G401.6 (cell line): ENCODE results near the gene TRPM8.
"Not testable (repeated sequence)": the region's sequence is repeated elsewhere in the genome, so short reads cannot be mapped to it uniquely, and the experiment has no call there.

Experiments
- FAIRE-seq: peaks from 2 replicates; lab custom pipeline; 2012; peaks lifted over from hg19 to GRCh38; lab: Jason Lieb, UNC

Gene TRPM8

DNA sequence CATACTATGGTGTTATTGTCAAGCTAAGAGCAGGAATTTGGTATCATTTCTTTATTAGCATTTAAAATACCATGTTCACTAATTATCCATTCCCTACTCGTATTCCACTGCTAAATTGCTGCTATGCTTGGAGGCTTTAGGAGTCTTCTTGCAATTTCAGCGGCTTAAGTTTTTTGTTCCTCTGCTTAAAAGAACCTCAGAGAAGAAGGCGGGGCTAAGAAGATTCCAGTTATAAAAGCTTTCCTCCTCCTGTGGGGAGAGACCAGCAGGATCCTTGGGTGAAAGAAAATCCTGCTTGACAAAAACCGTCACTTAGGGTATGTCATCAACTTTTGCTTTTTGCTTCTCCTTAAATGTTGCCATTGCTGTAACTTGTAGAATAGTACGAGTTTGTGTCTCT is at the start of gene TRPM8:
TSS of gene TRPM8 (plus strand) at position 258 of the 400 bp plus-strand sequence. CDS start 9,165 bp downstream, outside the sequence.
- FAIRE-seq, result no peak

DNA sequence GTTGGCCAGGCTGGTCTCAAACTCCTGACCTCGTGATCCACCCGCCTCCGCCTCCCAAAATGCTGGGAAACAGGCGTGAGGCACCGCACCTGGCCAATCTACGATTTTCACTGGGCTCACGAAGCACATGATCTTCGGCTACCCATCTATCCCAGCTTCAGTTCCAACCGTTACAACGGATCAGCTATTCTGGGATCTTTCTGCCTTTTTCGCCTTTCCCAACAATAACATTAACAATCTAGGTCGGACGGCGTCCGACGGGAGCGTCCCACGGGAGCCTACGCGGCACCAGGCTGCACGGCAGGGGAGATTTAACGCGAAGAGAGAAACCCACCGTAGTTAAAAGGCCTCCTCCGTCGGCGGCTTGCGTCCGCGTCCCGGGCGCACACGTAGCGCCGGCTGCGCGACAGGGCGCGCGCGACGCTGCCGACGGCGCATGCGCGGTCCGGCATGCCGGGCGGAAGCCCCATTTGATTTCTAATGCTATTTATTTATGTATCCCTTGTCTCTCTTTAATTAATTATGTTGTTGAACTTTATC is 49.1 kb upstream of the TRPM8 start, which contains the start of gene MSL3B:
TSS of gene MSL3B (minus strand) at position 394 of the 540 bp plus-strand sequence.
- FAIRE-seq, result no peak

DNA sequence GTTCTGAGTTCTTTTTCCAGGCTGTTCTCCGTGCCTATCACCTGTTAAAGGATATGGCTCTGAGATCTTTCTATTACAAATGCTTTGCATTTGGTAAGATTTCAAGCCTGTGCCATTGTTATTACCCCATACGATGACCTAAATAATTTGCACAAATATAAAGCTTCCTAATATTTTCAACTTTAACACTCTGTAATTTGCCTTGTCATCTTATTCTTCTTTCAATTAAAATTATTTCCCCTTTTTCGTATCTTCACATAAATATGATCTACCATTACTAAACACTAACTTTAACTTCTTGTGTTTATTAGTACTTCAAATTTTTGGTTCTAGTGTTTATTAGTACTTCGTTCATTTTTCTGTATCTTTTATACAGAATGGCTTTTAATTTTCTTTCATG is 45.7 kb upstream of the TRPM8 start:
- FAIRE-seq, result peak; percentile 30

DNA sequence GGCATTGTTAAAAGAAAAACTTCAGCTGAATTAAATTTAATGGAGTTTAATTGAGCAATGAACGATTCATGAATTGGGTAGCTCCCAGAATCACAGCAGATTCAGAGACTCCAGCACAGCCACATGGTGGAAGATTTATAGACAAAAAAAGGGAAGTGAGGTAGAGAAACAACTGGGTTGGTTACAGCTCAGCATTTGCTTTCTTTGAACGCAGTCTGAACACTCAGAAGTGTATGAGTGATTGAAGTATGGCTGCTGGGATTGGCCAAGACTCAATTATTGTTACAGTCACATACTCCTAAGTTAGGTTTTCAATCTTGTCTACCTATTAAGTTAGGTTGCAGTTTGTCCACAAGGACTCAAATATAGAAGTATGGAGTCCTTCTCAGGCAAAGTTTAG is 45.0 kb upstream of the TRPM8 start:
- not testable (repeated sequence) for FAIRE-seq

DNA sequence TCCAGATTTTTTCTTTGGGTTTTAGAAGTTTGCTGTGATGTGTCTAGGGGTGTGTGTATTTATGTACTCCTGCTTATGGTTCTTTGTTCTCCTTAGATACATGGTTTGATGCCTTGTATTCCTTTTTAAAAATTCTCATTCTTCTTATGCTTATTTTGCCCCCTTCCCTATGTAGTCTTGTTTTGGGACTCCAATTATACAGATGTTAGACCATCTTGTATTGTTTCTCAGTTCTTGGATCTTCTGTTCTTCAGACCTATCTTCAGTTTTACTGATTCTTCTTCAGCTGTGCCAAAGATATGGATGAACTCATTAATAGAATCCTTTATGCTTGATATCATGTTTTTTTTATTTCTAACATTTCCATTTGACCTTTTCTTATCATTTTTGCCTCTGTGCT is 34.8 kb upstream of the TRPM8 start:
- FAIRE-seq, result no peak

DNA sequence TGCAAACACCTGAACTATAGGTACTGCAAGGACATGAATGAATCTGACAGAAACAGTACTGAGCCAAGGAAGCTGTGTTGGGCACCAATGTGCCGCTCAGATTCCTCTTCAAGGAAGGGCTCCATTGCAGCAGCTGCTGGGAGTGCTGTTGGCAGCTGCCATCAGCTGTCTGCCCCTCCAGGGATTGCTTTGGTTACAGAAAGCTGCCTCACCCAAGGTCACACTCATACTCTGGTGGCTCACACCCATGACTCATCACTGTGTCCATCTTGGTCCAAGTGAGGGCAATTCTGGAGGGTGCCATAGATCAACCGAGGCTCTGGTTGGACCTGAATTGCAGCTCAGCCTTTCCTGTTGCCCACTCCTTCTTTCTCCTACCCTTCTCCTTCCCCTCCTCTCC is 24.4 kb upstream of the TRPM8 start:
- FAIRE-seq, result no peak

DNA sequence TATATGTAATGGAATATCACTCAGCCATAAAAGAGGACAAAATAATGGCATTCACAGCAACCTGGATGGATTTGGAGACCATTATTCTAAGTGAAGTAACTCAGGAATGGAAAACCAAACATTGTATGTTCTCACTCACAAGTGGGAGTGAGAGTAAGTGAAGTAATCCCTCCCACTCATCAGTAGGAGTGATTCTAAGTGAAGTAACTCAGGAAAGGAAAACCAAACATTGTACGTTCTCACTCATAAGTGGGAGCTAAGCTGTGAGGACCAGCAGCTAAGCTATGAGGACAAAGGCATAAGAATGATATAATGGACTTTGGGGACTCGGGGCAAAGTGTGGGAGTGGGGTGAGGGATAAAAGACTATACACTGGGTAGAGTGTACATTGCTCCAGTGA is 20.9 kb upstream of the TRPM8 start:
- not testable (repeated sequence) for FAIRE-seq

DNA sequence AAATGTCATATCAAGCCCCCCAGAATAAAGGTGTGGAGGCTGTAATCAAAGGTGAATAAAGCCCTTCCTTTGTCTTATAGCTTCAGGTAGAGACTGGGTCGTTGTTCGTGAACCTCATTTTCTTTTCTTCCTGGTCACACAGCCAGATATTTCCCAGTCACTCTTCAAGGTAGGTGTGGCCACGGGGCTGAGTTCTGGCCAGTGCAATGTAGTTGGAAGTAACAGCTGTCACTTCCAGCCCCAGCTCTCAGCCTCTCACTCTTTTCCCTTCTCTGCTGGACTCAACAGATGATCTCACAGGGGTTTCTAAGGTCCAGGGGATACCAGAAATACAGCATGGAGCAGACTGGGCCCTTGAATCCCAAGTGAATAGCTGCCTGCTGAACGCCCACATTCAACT is 15.8 kb upstream of the TRPM8 start:
- FAIRE-seq, result no peak

DNA sequence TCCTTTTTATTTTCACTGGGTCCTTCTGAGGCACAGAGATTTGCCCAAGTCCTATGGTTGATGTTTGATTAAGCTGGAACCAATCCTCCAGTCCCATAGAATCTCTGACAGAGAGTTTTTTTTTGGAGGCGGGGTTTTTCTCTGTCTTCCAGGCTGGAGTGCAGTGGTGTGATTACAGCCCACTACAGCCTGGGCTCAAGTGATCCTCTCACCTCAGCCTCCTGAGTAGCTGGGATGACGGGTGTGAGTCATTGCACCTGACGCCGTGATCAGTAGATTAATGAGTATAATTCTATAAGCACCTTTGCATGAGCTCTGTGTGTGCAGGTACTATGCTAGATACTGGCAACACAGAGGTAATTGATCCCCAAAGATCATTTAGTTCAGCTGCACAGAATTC is 15.3 kb upstream of the TRPM8 start:
- no peak for FAIRE-seq

DNA sequence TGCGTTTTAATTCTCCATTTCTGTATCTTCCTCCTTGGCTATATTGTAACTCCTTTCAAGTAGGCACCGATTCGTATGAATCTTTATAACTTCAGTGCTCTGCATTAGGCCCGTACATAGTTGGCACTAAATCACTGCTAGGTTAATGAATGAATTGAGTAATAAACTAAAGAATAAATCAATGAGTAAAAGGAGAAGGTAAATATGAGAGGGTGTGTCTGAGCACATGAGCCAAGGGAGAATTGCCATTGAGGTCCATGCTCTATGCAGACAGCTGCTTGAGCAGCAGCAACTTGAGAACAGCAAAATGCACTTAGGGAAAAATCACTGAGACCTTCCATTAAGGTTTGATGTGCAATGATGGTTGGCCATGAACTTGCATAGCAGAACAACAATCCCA is 11.2 kb upstream of the TRPM8 start:
- FAIRE-seq, result no peak

DNA sequence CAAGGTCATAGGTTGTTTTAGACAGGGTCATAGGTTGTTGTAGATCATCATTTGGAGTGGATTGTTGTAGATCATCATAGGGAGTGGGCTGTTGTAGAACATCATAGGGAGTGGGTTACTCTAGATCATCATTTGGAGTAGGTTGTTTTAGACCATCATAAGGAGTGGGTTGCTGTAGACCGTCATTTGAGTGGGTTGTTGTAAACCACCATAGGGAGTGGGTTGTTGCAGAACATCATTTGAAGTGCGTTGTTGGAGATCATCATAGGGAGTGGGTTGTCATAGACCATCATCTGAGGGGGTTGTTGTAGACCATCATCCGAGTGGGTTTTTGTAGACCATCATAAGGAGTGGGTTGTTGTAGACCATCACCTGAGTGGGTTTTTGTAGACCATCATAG is 9.5 kb upstream of the TRPM8 start:
- FAIRE-seq, result no peak

DNA sequence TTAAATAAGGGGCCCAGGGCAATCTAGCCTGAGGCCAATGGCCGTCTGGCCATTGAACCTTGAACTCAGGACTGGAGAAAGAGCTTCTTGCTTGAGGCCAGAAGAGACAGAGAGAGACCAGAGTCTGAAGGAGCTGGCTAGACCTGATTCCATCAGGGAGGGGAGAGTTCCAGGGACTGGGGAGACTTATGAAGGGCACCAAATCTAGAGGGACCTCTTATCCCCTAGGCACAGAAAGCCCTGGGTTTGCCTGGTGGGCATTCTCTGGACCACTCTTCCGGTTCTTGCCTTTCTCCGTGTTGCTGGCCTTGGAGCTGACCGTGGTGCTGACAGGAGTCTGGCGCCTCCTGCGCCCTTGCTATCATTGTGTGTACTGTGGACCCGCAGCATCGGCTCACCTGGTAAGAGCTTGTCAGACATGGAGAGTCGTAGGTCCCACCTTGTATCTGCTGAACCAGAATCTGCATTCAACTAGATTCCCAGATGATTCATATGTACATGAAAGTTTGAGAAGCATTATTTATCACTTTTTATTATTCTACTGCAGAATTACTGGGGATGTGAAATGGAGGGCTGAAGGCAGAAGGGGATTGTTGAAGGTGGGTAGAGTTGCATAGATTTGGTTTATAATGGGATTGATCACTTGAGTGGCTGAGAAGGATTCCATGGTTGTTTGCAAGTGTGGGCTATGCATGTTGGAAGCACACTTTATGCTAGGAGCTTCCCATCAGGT is 4.3 kb upstream of the TRPM8 start:
- FAIRE-seq, result no peak

DNA sequence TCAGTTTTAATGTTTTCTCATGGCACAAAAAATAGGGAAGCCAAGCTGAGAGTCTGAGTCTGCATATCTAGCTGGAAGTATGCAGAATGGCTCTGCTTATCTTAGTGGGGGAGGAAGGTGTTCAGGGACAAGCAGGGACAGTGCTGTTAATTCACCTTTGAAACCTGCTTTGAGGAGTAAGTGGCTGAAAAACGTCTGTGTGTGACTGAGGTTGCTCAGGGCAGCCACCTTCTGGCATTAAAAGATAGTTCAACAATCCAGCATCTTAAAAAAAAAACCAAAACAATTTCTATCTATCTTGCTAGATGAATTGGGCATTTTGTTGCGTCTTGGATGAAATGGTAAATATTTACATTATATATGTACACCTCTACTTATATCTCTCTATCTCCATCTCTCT is 2.0 kb upstream of the TRPM8 start:
- no peak for FAIRE-seq

DNA sequence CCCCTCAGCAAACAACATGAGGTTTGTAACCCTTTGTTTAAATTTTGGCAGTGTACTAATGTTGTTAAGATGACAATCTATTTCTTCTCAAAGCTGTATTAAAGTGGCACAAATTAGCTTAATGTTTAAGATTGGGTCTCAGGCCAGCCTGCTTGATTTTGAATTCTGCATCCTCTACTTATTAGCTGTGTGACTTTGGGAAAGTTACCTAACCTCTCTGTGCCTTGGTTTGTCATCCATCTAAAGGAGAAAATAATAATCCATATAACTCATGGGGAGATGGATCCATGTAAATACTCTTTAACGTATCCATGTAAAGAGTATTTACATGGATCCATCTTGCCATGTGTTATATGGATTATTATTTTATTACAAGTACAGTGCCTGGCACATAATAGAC is 2.1 kb downstream of the TRPM8 start:
- no peak for FAIRE-seq

DNA sequence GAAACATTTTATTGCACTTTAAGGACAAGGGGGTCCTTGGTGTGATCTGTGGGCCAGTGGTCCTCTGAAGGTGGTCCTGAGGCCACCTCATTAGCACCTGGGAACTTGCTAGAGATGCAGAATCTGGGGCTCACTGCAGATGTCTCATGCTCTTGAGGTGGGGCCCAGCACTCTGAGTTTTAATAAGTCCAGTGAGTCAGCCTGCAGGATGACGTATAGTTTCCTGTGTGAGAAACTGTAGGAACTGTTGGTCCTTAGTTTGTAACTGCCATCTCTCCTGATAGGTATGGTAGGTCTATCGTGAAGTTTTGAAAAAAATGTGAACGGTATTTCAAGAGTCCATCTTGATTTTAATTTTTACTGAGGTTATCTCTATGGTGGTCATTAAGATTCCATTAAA is 2.8 kb downstream of the TRPM8 start:
- no peak for FAIRE-seq

DNA sequence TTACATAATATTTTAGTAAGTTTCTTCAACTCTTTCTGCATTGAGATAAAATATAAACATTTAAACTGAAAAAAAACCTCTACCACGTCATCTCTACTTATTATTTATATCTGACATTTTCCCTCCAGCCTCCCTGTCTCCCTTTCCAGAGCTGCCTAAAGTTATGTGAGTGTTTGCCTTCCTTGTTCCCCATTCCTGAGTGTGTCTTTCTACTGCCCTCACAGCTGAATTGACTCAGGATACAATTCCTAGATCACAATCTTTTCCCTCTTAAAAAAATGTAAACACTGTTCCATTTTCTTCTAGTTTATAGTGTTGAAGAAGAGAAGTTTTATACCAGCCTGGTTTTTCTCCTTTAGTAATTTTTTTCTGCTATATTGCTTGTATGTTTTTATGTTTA is 5.3 kb downstream of the TRPM8 start:
- no peak for FAIRE-seq

DNA sequence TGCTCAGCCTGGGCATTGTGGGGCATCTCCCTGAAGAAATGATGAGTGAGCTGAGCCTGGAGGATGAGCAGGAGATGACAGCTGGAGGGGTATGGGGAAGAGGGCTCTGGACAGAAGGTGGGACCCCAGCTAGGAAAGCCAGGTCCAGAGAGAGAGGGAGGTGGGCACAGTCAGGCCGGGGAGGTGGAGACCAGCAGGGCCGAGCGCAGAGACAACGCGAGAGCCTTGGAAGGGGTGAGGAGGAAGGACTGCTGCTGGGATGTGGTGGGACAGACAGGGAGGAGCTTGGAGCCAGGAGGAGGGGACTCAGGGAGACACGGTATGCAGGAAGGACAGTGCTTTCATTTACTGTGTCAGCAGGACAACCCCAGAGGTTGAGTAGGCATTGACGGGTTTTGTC is 8.2 kb downstream of the TRPM8 start:
- FAIRE-seq, result no peak

DNA sequence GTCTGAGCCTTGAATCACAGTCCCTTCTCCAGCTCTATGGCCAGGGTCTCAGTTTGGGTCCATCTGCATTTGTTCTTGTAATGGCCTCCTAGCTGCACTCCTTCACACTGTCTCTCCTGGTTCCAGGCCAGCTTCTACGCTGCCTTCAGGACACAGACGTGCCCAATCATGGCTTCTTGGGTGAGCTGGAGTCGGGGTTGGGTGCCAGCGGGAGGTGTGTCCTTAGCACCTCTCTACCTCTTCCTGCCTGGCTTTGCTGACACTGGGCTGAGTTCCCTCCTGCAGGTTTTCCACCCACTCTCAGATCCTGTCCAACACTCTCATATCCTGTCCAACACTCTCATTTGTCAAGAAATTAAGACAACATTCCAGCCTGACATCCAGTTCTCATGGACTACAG is 9.6 kb downstream of the TRPM8 start:
- FAIRE-seq, result no peak

DNA sequence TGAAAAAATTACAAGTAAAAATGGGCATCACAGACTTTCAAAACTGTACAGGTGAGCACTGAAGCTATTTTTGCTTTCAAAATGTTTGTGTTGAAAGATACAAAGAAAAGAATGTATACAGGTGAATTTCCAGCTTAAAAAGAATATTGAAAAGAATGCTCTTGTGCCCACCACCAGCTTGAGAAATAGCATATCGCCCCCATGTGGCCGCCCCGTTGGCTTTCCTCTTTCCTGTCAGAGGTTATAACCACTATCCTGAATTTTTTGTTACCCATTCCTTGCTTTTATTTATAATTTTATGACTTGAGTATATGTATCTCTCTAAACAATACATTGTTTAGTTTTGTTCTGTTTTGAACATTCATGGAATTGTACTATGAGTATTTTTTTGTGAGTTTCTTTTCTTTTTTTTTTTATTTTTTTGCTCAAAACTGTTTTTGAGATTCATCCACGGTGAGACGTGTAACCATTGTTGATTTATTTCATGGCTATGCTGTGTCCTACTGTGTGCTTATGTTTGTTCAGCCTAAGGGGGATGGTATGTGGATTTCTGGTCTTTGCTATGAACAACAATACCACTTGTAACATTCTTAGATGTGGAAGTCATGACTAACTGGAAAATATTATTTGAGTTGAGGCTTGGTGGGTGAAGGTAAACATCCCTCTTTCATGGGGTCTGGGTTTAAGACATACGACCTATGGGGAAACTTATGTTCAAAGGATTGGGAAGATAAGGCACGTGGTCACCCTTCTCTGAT is 11.6 kb downstream of the TRPM8 start:
- peak; percentile 47 for FAIRE-seq

DNA sequence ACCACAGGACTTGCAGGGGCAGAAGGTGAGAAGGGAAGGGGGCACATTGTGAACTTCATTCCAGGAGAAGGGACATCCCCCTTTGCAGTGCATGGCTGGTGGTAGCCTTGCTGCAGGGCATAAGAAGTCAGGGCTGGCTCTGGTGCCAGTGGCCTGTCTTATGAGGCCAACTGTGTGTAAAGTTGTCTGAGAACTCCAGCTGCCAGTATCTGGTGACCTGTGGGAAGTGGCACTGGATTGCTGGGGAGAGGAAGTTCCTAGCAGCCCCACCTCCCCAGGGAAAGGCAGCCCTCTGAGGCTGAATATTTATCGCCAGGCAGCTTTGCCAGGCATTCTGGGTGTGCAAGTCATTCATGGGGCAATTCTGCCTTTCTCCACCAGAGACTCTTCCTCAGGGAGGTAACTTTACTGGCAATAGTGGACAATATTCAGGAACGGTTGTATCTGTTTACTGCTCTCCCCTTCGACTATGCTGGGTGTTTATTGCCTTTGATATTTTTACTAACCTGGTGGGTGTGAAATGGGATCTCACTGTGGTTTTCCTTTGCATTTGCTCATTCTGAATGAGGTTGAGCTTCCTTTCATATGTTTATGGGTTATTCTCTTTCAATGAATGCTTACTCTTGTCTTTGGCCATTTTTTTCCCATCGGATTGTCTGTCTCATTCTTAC is 12.3 kb downstream of the TRPM8 start:
- no peak for FAIRE-seq

DNA sequence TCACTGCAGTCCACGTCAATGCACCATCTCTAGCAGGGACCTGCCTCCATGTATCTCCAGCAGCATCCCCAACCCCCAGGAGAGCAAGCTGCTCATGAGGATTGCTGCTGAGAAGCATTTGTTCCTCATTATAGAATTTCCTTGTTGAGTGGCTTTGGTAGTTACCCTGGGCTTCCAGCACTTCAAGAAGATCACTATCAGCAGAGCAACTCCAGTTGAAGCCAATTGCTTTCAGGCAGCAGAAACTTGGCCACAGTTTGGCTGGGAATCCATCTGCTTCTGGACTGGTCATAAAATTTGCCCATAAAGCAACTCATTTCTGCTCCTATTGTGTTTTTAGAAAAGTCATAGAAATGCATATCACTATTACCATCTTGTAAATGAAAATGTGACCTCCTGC is 17.4 kb downstream of the TRPM8 start:
- FAIRE-seq, result no peak

DNA sequence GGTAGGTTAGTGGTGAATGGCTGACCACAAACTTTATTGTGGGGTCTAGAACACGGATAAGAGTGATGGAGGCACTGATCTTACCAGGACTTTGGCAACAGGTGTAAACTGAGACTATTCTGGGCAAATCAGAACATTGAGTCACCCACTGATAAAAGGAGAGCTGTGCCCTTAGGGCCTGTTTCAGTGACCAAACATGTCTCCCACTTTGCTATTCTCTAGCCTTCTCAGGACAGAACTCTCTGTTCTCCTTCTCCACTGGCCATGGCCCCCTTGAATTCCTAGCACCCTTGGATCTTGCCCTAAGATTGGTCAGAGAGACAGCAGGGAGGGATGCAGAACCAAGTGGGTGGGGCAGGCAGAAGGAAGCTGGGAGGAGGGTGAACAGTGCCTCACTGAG is 18.3 kb downstream of the TRPM8 start:
- FAIRE-seq, result no peak

DNA sequence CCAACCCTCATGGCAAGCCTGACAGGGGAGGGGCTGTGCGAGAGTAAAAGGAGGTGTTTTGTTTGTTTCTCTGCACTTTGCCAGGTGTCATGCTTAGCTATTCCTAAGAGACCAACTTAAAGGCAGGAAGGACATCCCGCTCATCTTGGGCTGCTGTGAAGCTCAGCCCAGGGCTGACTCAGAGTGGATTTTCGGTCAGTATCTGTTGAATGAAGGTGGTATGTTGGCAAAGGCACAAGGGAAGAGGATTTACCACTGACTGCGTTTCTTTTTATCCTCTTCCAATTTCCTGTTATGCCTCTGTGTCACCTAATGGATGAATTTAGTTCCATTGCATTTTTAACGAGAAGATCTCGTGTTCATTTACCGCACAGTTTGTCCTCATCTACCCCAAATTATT is 18.9 kb downstream of the TRPM8 start:
- no peak for FAIRE-seq
